DLD1 (cell line): ENCODE data around the gene NABP2.

Experiments
- in situ Hi-C: cut with HindIII; loops from 2 replicates; pipeline ENCODE4 v1.10.0; 2017; ENCODE audit warnings: low sequenced_read_pairs

NABP2 gene

DNA sequence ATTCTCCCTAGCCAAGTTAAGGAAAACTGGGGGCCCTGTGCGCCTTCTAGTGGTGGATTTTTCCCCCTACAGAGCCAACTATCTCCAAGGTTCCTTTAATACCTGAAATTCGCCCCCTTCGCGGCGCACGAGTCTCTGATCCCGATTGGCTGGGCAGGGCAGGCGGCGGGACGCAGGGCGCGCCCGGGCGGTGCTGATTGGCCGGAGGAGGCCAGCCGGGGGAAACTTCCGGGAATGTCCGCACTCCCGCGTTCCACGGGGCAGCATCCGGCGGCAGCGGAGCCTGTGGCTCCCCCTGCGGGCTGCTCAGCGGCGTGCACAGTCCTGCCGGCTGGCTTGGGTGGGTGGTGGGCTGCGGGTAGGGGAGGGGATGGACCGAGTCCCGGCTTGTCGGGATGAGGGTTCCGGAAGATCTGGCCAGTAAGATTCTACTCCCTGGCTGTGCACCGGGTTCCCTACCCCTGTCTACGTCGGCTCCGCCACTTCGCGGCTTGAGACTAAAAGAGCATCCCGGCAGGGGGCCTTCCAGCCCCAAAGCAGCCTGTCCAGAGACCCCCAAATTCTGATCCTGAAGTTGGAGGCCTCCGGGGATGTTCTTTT, at the start of gene NABP2:
Gene NABP2, plus strand, starts transcription at position 241 of the 600 bp plus-strand sequence. CDS start 515 bp downstream, outside the sequence.
- in situ Hi-C loops, result no loop called here

GRCh38 chr12:56178347-56178746, 45.8 kb upstream of the NABP2 start:
- in situ Hi-C loops, result loop anchor here (25.0 kb wide), 1 partner anchor 284 kb away; the partner anchor contains the start of genes MIP and SPRYD4

GRCh38 chr12:56186957-56187356, 37.2 kb upstream of the NABP2 start:
- in situ Hi-C loops, result loop anchor here (25.0 kb wide), 1 partner anchor 275 kb away; the partner anchor contains the start of genes MIP and SPRYD4

GRCh38 chr12:56188131-56188777, 35.9 kb upstream of the NABP2 start:
- in situ Hi-C loops, result loop anchor here (25.0 kb wide), 1 partner anchor 274 kb away; the partner anchor contains the start of genes MIP and SPRYD4

- in situ Hi-C loops, result loop anchor here (25.0 kb wide), 1 partner anchor 274 kb away; the partner anchor contains the start of genes MIP and SPRYD4
Observed at GRCh38 chr12:56188778-56189098, 35.4 kb upstream of the NABP2 start.

- in situ Hi-C loops, result loop anchor here (25.0 kb wide), 1 partner anchor 273 kb away; the partner anchor contains the start of genes MIP and SPRYD4
Observed at GRCh38 chr12:56189099-56189917, 34.8 kb upstream of the NABP2 start, which contains the start of gene SMARCC2. Gene SMARCC2 (minus strand): TSS chr12:56189483. CDS start chr12:56189461, 22 bp downstream.

DNA sequence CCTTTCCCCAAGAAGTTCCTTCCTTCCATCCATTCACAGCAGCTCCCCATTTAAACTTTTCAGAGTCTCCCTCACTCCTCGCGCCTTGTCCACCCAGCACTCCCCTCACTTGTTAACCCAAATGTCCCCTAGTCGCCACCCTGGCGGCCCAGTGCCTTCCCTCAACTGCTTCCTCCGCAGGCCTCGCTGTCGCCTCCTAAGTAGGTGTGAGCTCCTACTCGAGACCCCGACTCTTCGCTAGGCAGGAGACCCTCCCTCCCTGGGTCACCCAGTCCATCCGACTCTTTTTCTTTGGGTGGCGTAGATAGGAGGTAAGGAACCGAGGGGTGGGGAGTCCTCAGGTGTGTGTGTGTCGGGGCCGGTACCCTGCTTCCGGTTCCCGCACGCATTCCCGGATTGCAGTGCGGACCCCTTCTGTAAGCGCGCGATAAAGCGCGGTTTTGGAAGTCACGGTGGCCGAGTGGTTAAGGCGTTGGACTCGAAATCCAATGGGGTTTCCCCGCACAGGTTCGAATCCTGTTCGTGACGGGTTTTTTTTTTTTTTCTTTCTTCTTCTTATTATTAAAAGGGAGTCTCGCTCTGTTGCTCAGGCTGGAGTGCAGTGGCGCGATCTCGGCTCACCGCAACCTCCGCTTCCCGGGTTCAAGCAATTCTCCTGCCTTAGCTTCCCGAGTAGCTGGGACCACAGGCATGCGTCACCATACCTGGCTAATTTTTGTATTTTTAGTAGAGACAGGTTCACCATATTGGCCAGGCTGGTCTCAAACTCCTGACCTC, 34.0 kb upstream of the NABP2 start:
- in situ Hi-C loops, result loop anchor here (5.0 to 25.0 kb wide), 2 partner anchors 73 to 272 kb away; partner anchors contain the start of genes MIP, RPL41, SPRYD4 and ZC3H10

- in situ Hi-C loops, result loop anchor here (5.0 to 25.0 kb wide), 2 partner anchors 73 to 272 kb away; partner anchors contain the start of genes MIP, RPL41, SPRYD4 and ZC3H10
Observed at GRCh38 chr12:56190695-56191155, 33.4 kb upstream of the NABP2 start.

DNA sequence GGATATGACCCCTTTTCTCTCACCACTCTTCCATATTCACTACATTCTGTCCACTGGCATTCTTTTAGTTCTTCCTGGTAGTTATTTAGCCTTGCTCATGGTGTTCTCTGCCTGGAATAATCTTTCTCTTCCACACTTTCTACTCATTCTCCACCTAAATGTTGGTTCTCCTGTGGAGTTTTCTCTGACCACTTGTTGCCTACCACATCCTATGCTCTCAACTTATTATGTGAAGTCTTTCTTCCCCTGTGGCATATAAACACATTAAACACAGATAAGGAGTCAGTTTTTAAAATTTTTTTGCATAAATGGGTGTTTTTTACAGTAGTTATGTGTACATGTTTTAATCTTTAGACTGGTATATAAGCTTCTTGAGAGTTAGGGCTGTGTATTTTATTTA, 31.6 kb upstream of the NABP2 start:
- in situ Hi-C loops, result loop anchor here (5.0 to 25.0 kb wide), 2 partner anchors 75 to 270 kb away; partner anchors contain the start of genes MIP, RPL41, SPRYD4 and ZC3H10

- in situ Hi-C loops, result loop anchor here (5.0 to 25.0 kb wide), 2 partner anchors 76 to 269 kb away; partner anchors contain the start of genes MIP, RPL41, SPRYD4 and ZC3H10
Observed at GRCh38 chr12:56193025-56193578, 31.0 kb upstream of the NABP2 start.

DNA sequence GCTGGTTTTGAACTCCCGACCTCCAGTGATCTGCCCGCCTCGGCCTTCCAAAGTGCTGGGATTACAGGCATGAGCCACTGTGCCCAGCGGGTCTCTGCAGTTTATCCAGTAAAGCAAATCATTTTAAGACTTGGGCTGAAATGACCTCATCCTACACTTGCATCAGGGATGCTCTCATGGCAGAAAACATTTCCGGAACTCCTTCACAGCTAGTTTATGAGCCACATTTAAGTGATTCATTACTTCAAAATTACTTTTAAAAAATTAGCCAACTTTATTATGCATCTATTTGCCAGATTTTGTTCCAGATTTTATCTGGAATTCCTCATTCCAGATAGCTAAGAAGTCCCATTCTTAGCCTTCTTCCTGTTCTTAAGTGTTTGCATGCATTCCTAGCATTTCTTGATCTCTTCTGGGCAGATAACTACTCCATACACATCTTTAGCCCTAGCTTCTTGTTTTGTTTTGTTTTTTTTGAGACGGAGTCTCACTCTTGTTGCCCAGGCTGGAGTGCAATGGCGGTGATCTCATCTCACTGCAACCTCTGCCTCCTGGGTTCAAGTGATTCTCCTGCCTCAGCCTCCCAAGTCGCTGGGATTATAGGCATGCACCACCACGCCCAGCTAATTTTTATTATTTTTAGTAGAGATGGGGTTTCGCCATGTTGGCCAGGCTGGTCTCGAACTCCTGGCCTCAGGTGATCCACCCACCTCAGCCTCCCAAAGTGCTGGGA, 27.2 kb upstream of the NABP2 start:
- in situ Hi-C loops, result loop anchor here (25.0 kb wide), 1 partner anchor 265 kb away; the partner anchor contains the start of genes MIP and SPRYD4

- in situ Hi-C loops, result loop anchor here (25.0 kb wide), 1 partner anchor 264 kb away; the partner anchor contains the start of genes MIP and SPRYD4
Observed at GRCh38 chr12:56197921-56198635, 26.1 kb upstream of the NABP2 start.

DNA sequence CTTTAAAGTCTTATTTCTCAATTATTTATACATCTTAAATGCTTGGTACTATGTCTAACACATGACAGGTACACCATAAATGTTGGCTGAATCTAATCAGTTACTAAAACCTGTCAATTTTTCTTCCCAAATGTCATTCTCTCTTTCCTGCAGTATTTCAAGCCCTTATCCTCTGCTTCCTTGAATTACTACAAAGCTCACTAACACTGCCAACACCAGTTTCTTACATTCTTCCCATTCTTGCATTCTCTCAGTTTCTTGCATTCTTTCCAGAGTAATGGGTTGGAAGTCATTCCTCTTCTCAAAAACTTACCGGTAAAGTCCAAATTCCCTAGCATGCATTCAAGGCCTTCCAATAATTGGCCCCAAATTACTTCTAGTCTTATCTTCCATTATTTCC, 25.3 kb upstream of the NABP2 start:
- in situ Hi-C loops, result loop anchor here (25.0 kb wide), 1 partner anchor 263 kb away; the partner anchor contains the start of genes MIP and SPRYD4

DNA sequence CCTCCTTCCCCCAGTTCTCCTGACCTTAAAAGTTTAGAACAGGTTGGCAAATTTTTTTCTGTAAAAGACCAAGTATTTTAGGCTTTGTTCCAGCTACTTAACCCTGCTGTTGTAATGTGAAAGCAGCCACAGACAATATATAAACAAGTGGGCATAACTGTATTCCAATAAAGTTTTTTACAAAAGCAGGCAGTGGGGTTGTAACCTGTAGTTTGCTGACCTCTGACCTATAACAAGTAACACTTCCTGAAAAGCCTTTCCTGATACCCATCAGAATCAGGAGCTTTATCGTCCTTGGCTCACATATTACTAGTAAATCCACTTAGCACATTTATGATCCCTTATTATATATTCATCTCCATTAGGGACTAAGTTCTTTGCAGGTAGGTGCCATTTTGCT, 21.8 kb upstream of the NABP2 start:
- in situ Hi-C loops, result no loop called here

DNA sequence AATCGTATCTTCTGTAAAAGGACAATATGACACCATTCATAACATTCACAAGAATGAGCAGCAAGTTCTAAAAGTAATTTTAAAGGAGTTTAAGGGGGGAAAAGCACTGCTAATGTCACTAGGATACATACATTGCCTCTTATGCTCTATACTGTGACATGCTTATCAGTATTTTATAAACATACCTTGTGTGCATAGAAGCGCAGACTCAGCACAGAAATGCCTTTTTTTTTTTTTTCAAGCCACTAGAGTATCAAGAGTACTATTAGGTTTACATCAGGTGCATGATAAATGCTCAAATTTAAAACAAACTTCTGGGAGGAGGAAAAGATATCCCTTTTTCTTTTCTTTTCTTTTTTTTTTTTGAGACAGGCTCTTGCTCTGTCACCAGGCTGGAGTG, 21.3 kb upstream of the NABP2 start:
- in situ Hi-C loops, result no loop called here

- in situ Hi-C loops, result no loop called here
Observed at GRCh38 chr12:56204275-56204674, 19.9 kb upstream of the NABP2 start.

DNA sequence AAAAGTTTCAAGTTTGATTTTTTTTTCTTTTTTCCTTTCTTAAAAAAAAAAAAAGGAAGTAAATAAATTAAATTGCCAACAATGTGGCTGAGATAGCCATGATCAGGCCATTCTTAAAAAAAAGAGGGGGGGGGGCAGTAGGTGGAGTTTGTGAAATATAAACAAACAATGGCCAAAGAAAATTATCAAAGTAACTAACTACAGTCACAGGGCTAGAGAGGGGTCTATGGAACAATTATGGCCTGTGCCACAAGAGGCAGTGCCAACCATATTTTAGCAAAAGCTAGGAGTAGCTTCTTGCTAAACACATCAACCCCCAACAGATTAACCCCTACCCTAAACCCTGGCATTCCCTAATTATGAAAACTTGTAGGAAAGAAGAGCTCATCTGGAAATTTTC, 18.7 kb upstream of the NABP2 start:
- in situ Hi-C loops, result no loop called here
